Lower lobe of right lung (tissue), 2 donors: ENCODE results near the gene RETREG1. TPM values are rescaled to one million over a fixed set of nuclear protein-coding genes. Genes with fewer than 3 reads are reported as not detected.
A peak's percentile ranks its signal among the peaks of the same experiment; 100 is the strongest.
"Not testable (repeated sequence)": the region's sequence is repeated elsewhere in the genome, so short reads cannot be mapped to it uniquely, and the experiment has no call there.

ENCODE experiments used
- ATAC-seq, 2 donors: fragments of 200-7000 bp; cut with Tn5 transposase; one replicate each; pipeline ENCODE4 v1.9.1; 2020 to 2022; ENCODE audit warnings: mild to moderate bottlenecking in 2 of 2, moderate library complexity in 2 of 2
- DNase-seq: peaks from one replicate; pipeline ENCODE4 v3.0.0-alpha.2; 2020
- H3K27ac ChIP-seq: fragments of 200-600 bp; one replicate; pipeline ENCODE4 v1.8.0; 2022
- H3K27me3 ChIP-seq: fragments of 200-600 bp; one replicate; pipeline ENCODE4 v1.8.0; 2022; ENCODE audit warnings: low read depth
- H3K36me3 ChIP-seq: fragments of 200-600 bp; one replicate; pipeline ENCODE4 v1.8.0; 2022; ENCODE audit warnings: mild to moderate bottlenecking
- H3K4me1 ChIP-seq: fragments of 200-600 bp; one replicate; pipeline ENCODE4 v1.8.0; 2022
- H3K4me3 ChIP-seq: fragments of 200-600 bp; one replicate; pipeline ENCODE4 v1.8.0; 2022; ENCODE audit warnings: mild to moderate bottlenecking
- H3K9me3 ChIP-seq: fragments of 200-600 bp; one replicate; pipeline ENCODE4 v1.8.0; 2022
- CTCF ChIP-seq: fragments of 200-600 bp; IDR thresholded peaks from one replicate; pipeline ENCODE4 v1.8.0; 2022; ENCODE audit warnings: antibody characterized with exemption, mild to moderate bottlenecking
- intact Hi-C: fragments of 100-400 bp; cut with DNase I; formaldehyde crosslinking; loops from one replicate; pipeline ENCODE4 v1.11.0; 2022
- total RNA-seq: library from RNA; stranded (reverse); fragmentation: NEBNext Ultra II Directional; extraction: Animal tissue kit (Norgen Biotek cat#: 25700); gene quantifications from one replicate; pipeline ENCODE4 v1.2.1, GENCODE V29; 2021
- donor health status: DM: no; HTN: yes; CAD: no; lungs with severe emphysema.

The RETREG1 gene
- total RNA-seq, 1 donor from 2014 or later: 20.6 TPM

- Histone ChIP-seq H3K27me3 (no peaks in the 10 kb centered on the region), H3K27ac (no peak overlapping the region), H3K9me3 (no peaks in the 10 kb centered on the region), H3K36me3 (peaks cover 87% of the 10 kb centered on the region), H3K4me3 (no peak overlapping the region), H3K4me1 (peaks cover 29% of the 10 kb centered on the region)
- no peak for DNase-seq
- intact Hi-C loops: no loop called here
- no peak for TF ChIP-seq CTCF
- peak in 1 of 2 donors; percentile 40 for ATAC-seq
Observed at GRCh38 chr5:16454686-16455085, 162.1 kb downstream of the RETREG1 start.

GRCh38 chr5:16453609-16454008 lies 163.2 kb downstream of the RETREG1 start:
- H3K4me3 ChIP-seq: no peak overlapping the region
- H3K27ac ChIP-seq: no peak overlapping the region
- no peak for TF ChIP-seq CTCF
- peaks cover 24% of the 10 kb centered on the region for H3K4me1 ChIP-seq
- DNase-seq: no peak
- intact Hi-C loops: no loop called here
- no peaks in the 10 kb centered on the region for H3K9me3 ChIP-seq
- H3K36me3 ChIP-seq: peaks cover 87% of the 10 kb centered on the region
- ATAC-seq: no peak
- no peaks in the 10 kb centered on the region for H3K27me3 ChIP-seq

- peaks cover 70% of the 10 kb centered on the region for H3K36me3 ChIP-seq
- no peaks in the 10 kb centered on the region for H3K27me3 ChIP-seq
- H3K9me3 ChIP-seq: no peaks in the 10 kb centered on the region
- TF ChIP-seq CTCF: no peak
- H3K4me3 ChIP-seq: no peak overlapping the region
- peaks cover 5% of the 10 kb centered on the region for H3K4me1 ChIP-seq
- ATAC-seq: no peak
- intact Hi-C loops: no loop called here
- H3K27ac ChIP-seq: no peak overlapping the region
- DNase-seq: no peak
Observed at GRCh38 chr5:16450163-16450562, 166.6 kb downstream of the RETREG1 start.

GRCh38 chr5:16446993-16447392 lies 169.8 kb downstream of the RETREG1 start:
- no peaks in the 10 kb centered on the region for H3K9me3 ChIP-seq
- peaks cover 51% of the 10 kb centered on the region for H3K36me3 ChIP-seq
- H3K27ac ChIP-seq: no peak overlapping the region
- TF ChIP-seq CTCF: no peak
- ATAC-seq: no peak
- H3K27me3 ChIP-seq: no peaks in the 10 kb centered on the region
- intact Hi-C loops: no loop called here
- DNase-seq: no peak
- H3K4me3 ChIP-seq: no peak overlapping the region
- no peaks in the 10 kb centered on the region for H3K4me1 ChIP-seq

- no peak overlapping the region for H3K4me3 ChIP-seq
- no peaks in the 10 kb centered on the region for H3K4me1 ChIP-seq
- H3K9me3 ChIP-seq: no peaks in the 10 kb centered on the region
- ATAC-seq (no peak), DNase-seq (no peak)
- H3K27ac ChIP-seq: no peak overlapping the region
- H3K27me3 ChIP-seq: no peaks in the 10 kb centered on the region
- intact Hi-C loops: no loop called here
- H3K36me3 ChIP-seq: no peaks in the 10 kb centered on the region
- no peak for TF ChIP-seq CTCF
Observed at GRCh38 chr5:16437977-16438376, 178.8 kb downstream of the RETREG1 start.

- H3K4me1 ChIP-seq, H3K4me3 ChIP-seq, intact Hi-C loops, H3K27me3 ChIP-seq, ATAC-seq, DNase-seq, H3K27ac ChIP-seq, H3K36me3 ChIP-seq, H3K9me3 ChIP-seq: not testable (repeated sequence)
Observed at GRCh38 chr5:16436065-16436682, 180.6 kb downstream of the RETREG1 start.
